A673 (cell line): ENCODE results near the gene C7orf57. TPM values are rescaled to one million over a fixed set of nuclear protein-coding genes. Genes with fewer than 3 reads are reported as not detected.

Source experiments
- BruUV-seq: library from RNA; stranded (reverse); fragments of 400-500 nt; replicated peaks from 2 replicates; lab custom pipeline; 2021; lab: Mats Ljungman, UMichigan
- CTCF ChIA-PET: fragments of 300-600 bp; sonication (Branson Sonifier 250); formaldehyde crosslinking; loops from one replicate; lab custom pipeline; 2022; ENCODE audit warnings: antibody characterized with exemption; lab: Charles Lee
- POLR2A ChIA-PET: fragments of 300-600 bp; sonication (Branson Sonifier 250); formaldehyde crosslinking; loops from one replicate; lab custom pipeline; 2022; ENCODE audit warnings: antibody characterized with exemption; ENCODE audit not compliant: low non-redundant PET; lab: Charles Lee
- DNase-seq: peaks from one replicate; pipeline ENCODE4 v3.0.0-alpha.2; 2015; ENCODE audit warnings: low spot score
- H3K27ac ChIP-seq: fragments of 200-600 bp; sonication (generic); 2 replicates; pipeline ENCODE4 v1.5.1; 2016; ENCODE audit warnings: mixed run types, low read depth, mild to moderate bottlenecking, mixed read lengths, antibody characterized with exemption, low read length; ENCODE audit not compliant: poor library complexity, severe bottlenecking
- H3K27me3 ChIP-seq: fragments of 200-600 bp; sonication (generic); replicated peaks from 2 replicates; pipeline ENCODE4 v1.6.1; 2017; ENCODE audit warnings: mixed run types, low read depth, mild to moderate bottlenecking, mixed read lengths, antibody characterized with exemption, low read length; ENCODE audit not compliant: insufficient read depth, poor library complexity
- H3K36me3 ChIP-seq: fragments of 200-600 bp; sonication (generic); 2 replicates; pipeline ENCODE4 v1.6.1; 2016; ENCODE audit warnings: mixed run types, mild to moderate bottlenecking, mixed read lengths, antibody characterized with exemption, low read length; ENCODE audit not compliant: insufficient read depth, poor library complexity, severe bottlenecking
- H3K4me1 ChIP-seq: fragments of 200-600 bp; sonication (generic); 2 replicates; pipeline ENCODE4 v1.6.1; 2017; ENCODE audit warnings: mixed run types, mild to moderate bottlenecking, mixed read lengths, antibody characterized with exemption, low read length; ENCODE audit not compliant: insufficient read depth, poor library complexity, severe bottlenecking
- H3K4me3 ChIP-seq: fragments of 200-600 bp; sonication (generic); 2 replicates; pipeline ENCODE4 v1.5.1; 2016; ENCODE audit warnings: low read depth, mixed run types, mild to moderate bottlenecking, mixed read lengths, low read length; ENCODE audit not compliant: poor library complexity, severe bottlenecking
- H3K9me3 ChIP-seq: fragments of 200-600 bp; sonication (generic); 2 replicates; pipeline ENCODE4 v1.6.1; 2016; ENCODE audit warnings: mixed run types, low read depth, mild to moderate bottlenecking, mixed read lengths, antibody characterized with exemption, low read length; ENCODE audit not compliant: poor library complexity, severe bottlenecking
- CTCF ChIP-seq: fragments of 300-800, 200-600 bp; sonication (generic); conservative IDR thresholded peaks from 2 replicates; pipeline ENCODE4 v1.5.1; 2017; ENCODE audit warnings: low read depth, mild to moderate bottlenecking, antibody characterized with exemption, low read length, moderate library complexity, mixed read lengths
- EZH2 ChIP-seq: fragments of 200-600 bp; sonication (generic); IDR thresholded peaks from 2 replicates; pipeline ENCODE4 v1.6.1; 2017; ENCODE audit warnings: borderline replicate concordance, low read depth, mild to moderate bottlenecking, mixed read lengths, antibody characterized with exemption, low read length; ENCODE audit not compliant: poor library complexity, severe bottlenecking
- intact Hi-C: fragments of 100-400 bp; cut with micrococcal nuclease; formaldehyde crosslinking; loops from one replicate; pipeline ENCODE4 v1.10.0; 2022; ENCODE audit not compliant: unreplicated experiment
- total RNA-seq: library from RNA; stranded (reverse); gene quantifications from 2 replicates; pipeline ENCODE4 v1.2.3, GENCODE V29; 2021

Gene C7orf57
- total RNA-seq, 1 experiment from 2014 or later: not detected

GRCh38 chr7:48009954-48010353, 25.4 kb upstream of the C7orf57 start:
- intact Hi-C loops: no loop called here

GRCh38 chr7:48011323-48011722, 24.0 kb upstream of the C7orf57 start:
- no peaks in the 10 kb centered on the region for H3K4me1 ChIP-seq
- no TSS peak for BruUV-seq
- no peaks in the 10 kb centered on the region for H3K36me3 ChIP-seq
- TF ChIP-seq CTCF (no peak), EZH2 (no peak)
- H3K27ac ChIP-seq: no peak overlapping the region
- intact Hi-C loops: no loop called here
- no peak overlapping the region for H3K4me3 ChIP-seq
- DNase-seq: no peak
- H3K27me3 ChIP-seq: no peaks in the 10 kb centered on the region
- no peaks in the 10 kb centered on the region for H3K9me3 ChIP-seq
- CTCF ChIA-PET: no interaction called here
- POLR2A ChIA-PET: interaction anchor here (0.6 kb wide), 1 partner anchor 30 kb away, joined by 3 read pairs; no protein-coding TSS in a partner anchor

More at GRCh38 chr7:48009954-48010353, 25.4 kb upstream of the C7orf57 start:
- Histone ChIP-seq H3K27ac (no peak overlapping the region), H3K9me3 (no peaks in the 10 kb centered on the region), H3K4me1 (no peaks in the 10 kb centered on the region), H3K4me3 (no peak overlapping the region), H3K27me3 (peaks cover 13% of the 10 kb centered on the region), H3K36me3 (no peaks in the 10 kb centered on the region)
- DNase-seq: no peak
- ChIA-PET CTCF (no interaction called here), POLR2A (no interaction called here)
- TF ChIP-seq CTCF (no peak), EZH2 (no peak)
- no TSS peak for BruUV-seq

GRCh38 chr7:48011951-48012350, 23.4 kb upstream of the C7orf57 start:
- Histone ChIP-seq H3K4me3 (no peak overlapping the region), H3K9me3 (no peaks in the 10 kb centered on the region), H3K27ac (no peak overlapping the region), H3K36me3 (no peaks in the 10 kb centered on the region), H3K27me3 (no peaks in the 10 kb centered on the region), H3K4me1 (no peaks in the 10 kb centered on the region)
- intact Hi-C loops: no loop called here
- no peak for TF ChIP-seq CTCF
- TF ChIP-seq EZH2: no peak
- DNase-seq: no peak
- ChIA-PET CTCF (no interaction called here), POLR2A (no interaction called here)
- BruUV-seq: no TSS peak
